T-helper 9 cell (primary cell): ENCODE data around the gene TIMM10.

Experiments used
- DNase-seq: peaks from one replicate; pipeline ENCODE4 v3.0.0-alpha.2; 2020

The TIMM10 gene

DNA sequence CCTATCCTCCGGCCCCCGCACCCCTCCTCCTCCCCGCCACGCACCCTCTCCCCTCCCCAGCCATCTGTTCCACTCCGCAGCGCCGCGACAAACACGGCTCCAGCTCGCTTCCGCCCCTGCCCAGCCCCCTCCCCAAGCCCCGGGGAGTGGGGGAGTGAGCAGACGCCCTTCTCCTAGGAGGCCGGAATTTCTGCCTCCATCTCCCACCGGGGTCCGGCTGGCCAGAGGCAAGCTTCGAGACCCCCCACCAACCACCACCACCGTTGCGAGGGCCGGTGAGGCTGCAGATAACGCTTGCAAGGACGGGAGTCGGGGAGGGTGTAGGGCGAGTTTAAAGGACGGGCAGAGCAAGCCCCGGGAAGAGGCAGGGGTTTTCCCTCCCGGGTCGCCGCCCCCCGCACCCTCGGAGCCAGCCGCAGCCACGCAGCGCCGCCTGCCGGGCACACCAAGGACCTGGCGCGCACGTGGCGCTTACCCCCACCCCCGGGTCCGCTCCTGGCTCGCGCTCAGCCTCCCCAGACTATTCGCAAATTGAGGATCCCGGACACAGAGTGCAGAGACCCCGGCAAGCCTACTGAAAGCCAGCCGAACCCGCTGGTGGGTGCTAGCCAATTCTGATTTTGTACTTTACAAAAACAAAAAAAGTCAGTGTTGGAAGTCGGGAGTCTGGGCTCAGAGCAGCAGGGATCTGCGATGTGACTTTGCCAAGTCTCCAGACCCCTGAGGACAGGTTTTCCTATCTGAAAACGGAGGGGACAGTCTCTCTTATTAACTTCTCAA is 47.6 kb downstream of the TIMM10 start:
- peak; percentile 58 for DNase-seq

DNA sequence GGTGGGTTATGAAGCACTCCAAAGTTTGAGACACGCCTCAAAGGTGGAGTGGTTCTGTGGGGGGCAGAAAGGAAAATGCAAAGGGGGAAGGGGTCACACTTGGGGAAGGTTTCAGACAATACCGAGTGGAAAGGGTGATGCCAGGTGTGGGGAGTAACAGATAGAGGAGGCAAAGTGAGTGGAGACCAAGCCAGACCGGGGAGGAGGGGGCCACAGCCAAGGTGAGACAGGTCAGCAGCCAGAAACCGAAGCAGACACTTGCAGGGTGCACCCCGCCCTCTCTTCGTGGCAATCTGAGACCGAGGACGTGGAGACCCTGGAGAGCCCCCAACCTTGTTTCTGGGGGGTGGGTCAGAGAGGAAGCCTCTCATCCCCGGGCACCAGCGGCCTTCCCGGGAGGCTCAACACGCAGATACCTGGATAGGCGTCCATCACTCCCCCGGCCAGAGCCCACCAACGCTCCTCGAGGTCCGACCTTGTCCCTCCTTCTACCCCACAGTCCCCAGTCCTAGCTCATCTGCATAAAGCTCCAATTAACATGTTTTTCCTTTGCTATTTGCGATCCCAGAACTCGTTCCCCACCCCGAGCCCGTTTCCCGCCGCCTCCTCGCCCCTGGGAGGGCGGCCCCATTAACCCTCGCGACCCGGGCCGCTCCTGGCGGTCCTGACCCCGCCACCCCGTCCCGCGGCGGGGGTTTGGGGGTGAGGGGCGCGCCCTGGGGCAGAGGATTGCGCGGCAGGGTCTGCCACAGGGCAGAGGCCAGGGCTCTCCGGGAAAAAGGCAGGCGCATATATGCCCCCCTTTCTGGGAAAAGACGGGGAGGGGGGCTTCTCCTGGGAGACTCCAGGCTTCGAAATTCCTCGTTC is 48.4 kb downstream of the TIMM10 start:
- DNase-seq, result no peak

DNA sequence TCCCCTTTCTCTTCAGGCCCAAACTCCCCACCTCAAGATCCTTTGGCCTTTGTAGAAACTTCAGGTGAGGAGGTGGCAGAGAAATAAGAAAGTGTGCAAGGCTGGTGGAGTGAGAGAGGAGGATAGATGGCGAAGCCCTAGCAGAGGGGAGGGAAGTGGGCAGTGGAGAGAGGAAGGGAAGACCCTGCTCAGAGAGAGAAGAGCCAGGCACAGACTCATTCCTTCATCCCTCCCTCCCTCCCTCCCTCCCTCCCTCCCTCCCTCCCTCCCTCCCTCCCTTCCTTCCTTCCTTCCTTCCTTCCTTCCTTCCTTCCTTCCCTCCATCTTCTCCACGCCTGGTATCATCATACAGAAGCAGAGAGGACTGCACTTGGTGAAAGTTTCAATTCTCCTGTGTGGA is 49.2 kb downstream of the TIMM10 start:
- DNase-seq, result no peak

DNA sequence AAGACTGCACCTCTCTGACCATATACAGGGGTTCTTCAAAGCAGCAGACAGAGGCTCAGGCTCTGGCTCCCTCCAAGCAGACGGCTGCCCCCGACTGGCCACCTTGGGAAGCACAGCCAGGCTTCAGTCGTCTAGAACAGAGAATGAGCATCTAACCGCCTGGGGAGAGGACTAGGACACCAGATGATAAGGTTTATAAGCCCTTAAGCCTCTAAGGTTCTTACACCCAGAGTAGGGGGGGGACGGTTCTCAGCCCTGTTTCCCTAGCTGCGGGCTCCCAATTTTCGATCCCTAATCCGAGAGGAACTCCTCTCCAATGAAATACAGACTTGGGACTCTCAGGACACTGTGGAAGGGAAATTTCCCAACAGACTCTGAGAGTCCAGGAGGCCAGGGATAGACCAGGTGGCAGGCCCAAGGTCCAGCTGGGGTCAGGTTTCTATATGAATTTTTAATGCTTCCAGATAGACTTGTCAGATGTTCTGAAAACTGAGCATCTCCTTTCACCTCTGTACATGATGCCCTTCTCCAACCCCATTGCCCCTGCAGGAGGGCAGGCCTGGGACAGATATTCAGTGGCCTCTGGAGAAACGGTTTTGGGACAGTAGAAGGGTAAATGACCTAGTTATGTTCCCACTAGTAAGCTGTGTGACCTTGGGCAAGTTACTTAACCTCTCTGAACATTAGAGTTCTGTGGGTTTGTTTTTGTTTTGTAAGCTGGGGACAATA is 50.0 kb downstream of the TIMM10 start:
- DNase-seq, result peak; percentile 51

DNA sequence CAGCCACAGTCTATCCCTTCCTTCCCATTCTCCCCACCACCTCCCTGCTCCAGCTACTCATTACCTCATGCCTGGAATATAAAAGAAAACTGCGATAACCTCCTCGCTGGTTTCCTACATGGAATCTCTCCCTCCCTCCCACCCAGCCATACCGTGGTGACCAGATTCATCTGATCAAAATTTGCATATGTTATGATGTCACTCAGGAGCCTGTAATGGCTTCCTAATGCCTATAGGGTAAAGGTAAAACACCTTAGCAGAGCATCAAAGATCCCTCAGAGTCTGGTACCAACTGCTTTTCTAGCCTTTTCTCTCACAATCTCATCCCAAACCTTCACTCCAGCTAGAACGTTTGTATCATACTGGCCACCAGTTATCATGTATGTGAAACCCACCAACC is 50.6 kb downstream of the TIMM10 start:
- no peak for DNase-seq

DNA sequence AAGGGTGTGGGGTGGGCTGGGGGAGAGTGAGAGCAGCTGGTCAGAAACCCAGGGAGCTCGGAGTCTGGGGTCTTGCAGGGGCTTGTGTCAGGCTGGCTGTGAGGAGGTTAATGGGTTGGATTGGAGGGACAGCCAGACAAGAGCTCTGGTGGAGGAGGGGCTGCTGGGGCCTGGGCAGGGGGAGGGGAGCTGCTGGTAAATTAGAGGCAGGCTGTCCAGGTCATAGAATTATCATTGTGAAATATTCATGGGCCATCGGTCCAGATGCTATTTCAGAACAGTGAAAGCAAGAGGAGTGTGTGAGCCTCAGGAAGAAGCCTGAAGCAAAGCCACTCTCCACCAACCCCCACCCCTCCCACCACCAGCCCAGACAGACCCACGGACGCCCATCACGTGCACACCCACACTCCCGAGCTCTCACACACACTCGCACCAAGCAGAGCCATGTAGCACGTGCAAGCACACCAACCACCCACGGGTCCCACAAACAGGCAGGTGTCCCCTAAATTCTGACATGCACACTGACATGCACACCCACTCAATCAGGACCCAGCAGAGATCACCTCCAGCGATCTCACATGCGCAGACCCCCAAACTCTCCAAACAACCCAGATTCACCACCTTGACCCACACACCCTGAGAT is 51.4 kb downstream of the TIMM10 start:
- DNase-seq, result no peak
